Measurements from ENCODE around the gene EEPD1. TPM values are rescaled to one million over a fixed set of nuclear protein-coding genes. Genes with fewer than 3 reads are reported as not detected.

Gene EEPD1
- total and polyA plus RNA-seq, 5 donors from 2014 or later: 9.2 to 24.4 (median 11.1) TPM

DNA sequence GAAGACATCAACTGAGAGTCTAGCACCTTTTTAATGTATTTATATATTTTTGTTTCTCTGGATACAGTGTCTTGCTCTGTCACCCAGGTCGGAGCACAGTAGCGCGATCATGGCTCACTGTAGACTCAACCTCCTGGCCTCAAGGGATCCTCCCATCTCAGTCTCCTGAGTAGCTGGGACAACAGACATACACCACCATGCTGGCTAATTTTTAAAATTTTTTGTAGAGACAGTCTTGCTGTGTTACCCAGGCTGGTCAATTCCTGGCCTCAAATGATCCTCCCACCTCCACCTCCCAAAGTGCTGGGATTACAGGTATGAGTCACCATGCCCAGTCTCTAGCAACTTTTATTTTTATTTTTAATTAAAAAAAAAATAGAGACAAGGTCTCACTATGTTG, 185.2 kb downstream of the EEPD1 start:
- Histone ChIP-seq H3K27ac (ENCODE audit: insufficient read depth, low read length, poor library complexity, severe bottlenecking) (no peak overlapping the region), H3K27me3 (ENCODE audit: control insufficient read depth, insufficient read depth, low read length) (peaks cover 3% of the 10 kb centered on the region), H3K4me1 (ENCODE audit: control insufficient read depth, insufficient read depth, low read length, poor library complexity, severe bottlenecking) (no peaks in the 10 kb centered on the region), H3K9me3 (ENCODE audit: control insufficient read depth in 2 of 2, low read length in 2 of 2) (no peaks in the 10 kb centered on the region), H3K4me3 (ENCODE audit: low read depth, low read length) (no peak overlapping the region), H3K36me3 (ENCODE audit: control insufficient read depth, insufficient read depth, low read length) (no peaks in the 10 kb centered on the region)
- ATAC-seq (ENCODE audit: low read depth in 2 of 2) (no peak), DNase-seq (no peak)
- no peak overlapping the region for H3K27ac Mint-ChIP-seq
- H3K9me3 Mint-ChIP-seq: peaks cover 0 to 3% (median 0%) of the 10 kb centered on the region in 7 donors
- H3K36me3 Mint-ChIP-seq: no peaks in the 10 kb centered on the region
- no peak overlapping the region for H3K4me3 Mint-ChIP-seq
- H3K27me3 Mint-ChIP-seq: peaks cover 63% of the 10 kb centered on the region
- H3K4me1 Mint-ChIP-seq: peaks cover 0 to 2% (median 0%) of the 10 kb centered on the region in 4 donors

GRCh38 chr7:36343548-36343947, 190.5 kb downstream of the EEPD1 start:
- ATAC-seq (ENCODE audit: low read depth in 2 of 2): no peak

GRCh38 chr7:36344622-36345021, 191.6 kb downstream of the EEPD1 start:
- DNase-seq: no peak
- no peak overlapping the region for H3K4me3 Mint-ChIP-seq
- no peak overlapping the region for H3K27ac Mint-ChIP-seq
- Histone ChIP-seq H3K4me3 (ENCODE audit: low read depth, low read length) (no peak overlapping the region), H3K27ac (ENCODE audit: insufficient read depth, low read length, poor library complexity, severe bottlenecking) (no peak overlapping the region), H3K4me1 (ENCODE audit: control insufficient read depth, insufficient read depth, low read length, poor library complexity, severe bottlenecking) (no peaks in the 10 kb centered on the region), H3K36me3 (ENCODE audit: control insufficient read depth, insufficient read depth, low read length) (no peaks in the 10 kb centered on the region), H3K9me3 (ENCODE audit: control insufficient read depth in 2 of 2, low read length in 2 of 2) (no peaks in the 10 kb centered on the region), H3K27me3 (ENCODE audit: control insufficient read depth, insufficient read depth, low read length) (peaks cover 7% of the 10 kb centered on the region)
- no peaks in the 10 kb centered on the region for H3K36me3 Mint-ChIP-seq
- H3K27me3 Mint-ChIP-seq: peaks cover 64% of the 10 kb centered on the region
- H3K9me3 Mint-ChIP-seq: peaks cover 0 to 3% (median 0%) of the 10 kb centered on the region in 7 donors
- H3K4me1 Mint-ChIP-seq: no peaks in the 10 kb centered on the region
- ATAC-seq (ENCODE audit: low read depth in 2 of 2): no peak

More at GRCh38 chr7:36343548-36343947, 190.5 kb downstream of the EEPD1 start:
- no peak overlapping the region for H3K4me3 ChIP-seq (ENCODE audit: low read depth, low read length)
- Mint-ChIP-seq H3K4me1 (no peaks in the 10 kb centered on the region), H3K27me3 (peaks cover 70% of the 10 kb centered on the region), H3K36me3 (no peaks in the 10 kb centered on the region), H3K4me3 (no peak overlapping the region), H3K9me3 (peaks cover 0 to 3% (median 0%) of the 10 kb centered on the region in 7 donors), H3K27ac (no peak overlapping the region)
- DNase-seq: no peak
- H3K36me3 ChIP-seq (ENCODE audit: control insufficient read depth, insufficient read depth, low read length): no peaks in the 10 kb centered on the region
- H3K4me1 ChIP-seq (ENCODE audit: control insufficient read depth, insufficient read depth, low read length, poor library complexity, severe bottlenecking): no peaks in the 10 kb centered on the region
- H3K9me3 ChIP-seq (ENCODE audit: control insufficient read depth in 2 of 2, low read length in 2 of 2): no peaks in the 10 kb centered on the region
- H3K27ac ChIP-seq (ENCODE audit: insufficient read depth, low read length, poor library complexity, severe bottlenecking): no peak overlapping the region
- H3K27me3 ChIP-seq (ENCODE audit: control insufficient read depth, insufficient read depth, low read length): peaks cover 7% of the 10 kb centered on the region

- Mint-ChIP-seq H3K9me3 (peaks cover 0 to 2% (median 0%) of the 10 kb centered on the region in 7 donors), H3K27ac (no peak overlapping the region), H3K36me3 (no peaks in the 10 kb centered on the region), H3K4me3 (no peak overlapping the region), H3K27me3 (peaks cover 66% of the 10 kb centered on the region), H3K4me1 (no peaks in the 10 kb centered on the region)
- Histone ChIP-seq H3K9me3 (ENCODE audit: control insufficient read depth in 2 of 2, low read length in 2 of 2) (no peaks in the 10 kb centered on the region), H3K4me1 (ENCODE audit: control insufficient read depth, insufficient read depth, low read length, poor library complexity, severe bottlenecking) (no peaks in the 10 kb centered on the region), H3K27me3 (ENCODE audit: control insufficient read depth, insufficient read depth, low read length) (peaks cover 5% of the 10 kb centered on the region), H3K27ac (ENCODE audit: insufficient read depth, low read length, poor library complexity, severe bottlenecking) (no peak overlapping the region), H3K4me3 (ENCODE audit: low read depth, low read length) (no peak overlapping the region), H3K36me3 (ENCODE audit: control insufficient read depth, insufficient read depth, low read length) (no peaks in the 10 kb centered on the region)
- ATAC-seq (ENCODE audit: low read depth in 2 of 2) (no peak), DNase-seq (no peak)
Observed at GRCh38 chr7:36346260-36346831, 193.3 kb downstream of the EEPD1 start.

GRCh38 chr7:36348256-36348655, 195.2 kb downstream of the EEPD1 start:
- Mint-ChIP-seq H3K9me3 (peaks cover 0 to 2% (median 0%) of the 10 kb centered on the region in 7 donors), H3K4me1 (no peaks in the 10 kb centered on the region), H3K4me3 (no peak overlapping the region), H3K27me3 (peaks cover 63% of the 10 kb centered on the region), H3K27ac (no peak overlapping the region), H3K36me3 (no peaks in the 10 kb centered on the region)
- DNase-seq: no peak
- H3K36me3 ChIP-seq (ENCODE audit: control insufficient read depth, insufficient read depth, low read length): no peaks in the 10 kb centered on the region
- H3K27ac ChIP-seq (ENCODE audit: insufficient read depth, low read length, poor library complexity, severe bottlenecking): no peak overlapping the region
- H3K4me3 ChIP-seq (ENCODE audit: low read depth, low read length): no peak overlapping the region
- no peak for ATAC-seq (ENCODE audit: low read depth in 2 of 2)
- no peaks in the 10 kb centered on the region for H3K9me3 ChIP-seq (ENCODE audit: control insufficient read depth in 2 of 2, low read length in 2 of 2)
- no peaks in the 10 kb centered on the region for H3K4me1 ChIP-seq (ENCODE audit: control insufficient read depth, insufficient read depth, low read length, poor library complexity, severe bottlenecking)
- H3K27me3 ChIP-seq (ENCODE audit: control insufficient read depth, insufficient read depth, low read length): peaks cover 5% of the 10 kb centered on the region

- Histone ChIP-seq H3K27me3 (ENCODE audit: control insufficient read depth, insufficient read depth, low read length) (peaks cover 5% of the 10 kb centered on the region), H3K4me1 (ENCODE audit: control insufficient read depth, insufficient read depth, low read length, poor library complexity, severe bottlenecking) (no peaks in the 10 kb centered on the region), H3K9me3 (ENCODE audit: control insufficient read depth in 2 of 2, low read length in 2 of 2) (no peaks in the 10 kb centered on the region), H3K36me3 (ENCODE audit: control insufficient read depth, insufficient read depth, low read length) (no peaks in the 10 kb centered on the region), H3K27ac (ENCODE audit: insufficient read depth, low read length, poor library complexity, severe bottlenecking) (no peak overlapping the region), H3K4me3 (ENCODE audit: low read depth, low read length) (no peak overlapping the region)
- H3K36me3 Mint-ChIP-seq: no peaks in the 10 kb centered on the region
- DNase-seq (no peak), ATAC-seq (ENCODE audit: low read depth in 2 of 2) (no peak)
- no peaks in the 10 kb centered on the region for H3K4me1 Mint-ChIP-seq
- no peak overlapping the region for H3K4me3 Mint-ChIP-seq
- no peak overlapping the region for H3K27ac Mint-ChIP-seq
- H3K27me3 Mint-ChIP-seq: peaks cover 66% of the 10 kb centered on the region
- H3K9me3 Mint-ChIP-seq: peaks cover 0 to 2% (median 0%) of the 10 kb centered on the region in 7 donors
Observed at GRCh38 chr7:36348771-36349170, 195.7 kb downstream of the EEPD1 start.

DNA sequence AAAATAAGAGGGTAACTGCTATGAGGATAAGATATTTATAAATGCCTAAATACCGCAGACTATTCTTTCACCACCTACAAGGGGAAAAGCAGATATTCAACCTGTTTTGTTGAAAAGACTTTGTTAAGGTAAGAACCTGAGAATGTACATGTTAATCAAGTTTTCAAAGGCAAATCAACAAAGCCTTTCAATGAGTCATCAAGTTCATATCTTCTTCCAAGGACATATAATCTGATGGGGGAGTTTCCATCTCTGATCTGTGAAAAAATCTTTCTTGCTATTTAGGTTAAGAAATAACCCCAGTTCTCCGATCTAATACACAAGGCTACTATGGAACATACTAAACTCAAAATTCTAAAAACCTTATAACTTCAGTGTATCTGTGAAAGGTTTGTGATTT, 196.6 kb downstream of the EEPD1 start:
- Histone ChIP-seq H3K27me3 (ENCODE audit: control insufficient read depth, insufficient read depth, low read length) (peaks cover 5% of the 10 kb centered on the region), H3K4me1 (ENCODE audit: control insufficient read depth, insufficient read depth, low read length, poor library complexity, severe bottlenecking) (no peaks in the 10 kb centered on the region), H3K36me3 (ENCODE audit: control insufficient read depth, insufficient read depth, low read length) (no peaks in the 10 kb centered on the region), H3K4me3 (ENCODE audit: low read depth, low read length) (no peak overlapping the region), H3K27ac (ENCODE audit: insufficient read depth, low read length, poor library complexity, severe bottlenecking) (no peak overlapping the region), H3K9me3 (ENCODE audit: control insufficient read depth in 2 of 2, low read length in 2 of 2) (no peaks in the 10 kb centered on the region)
- ATAC-seq (ENCODE audit: low read depth in 2 of 2): no peak
- H3K4me3 Mint-ChIP-seq: no peak overlapping the region
- peaks cover 74% of the 10 kb centered on the region for H3K27me3 Mint-ChIP-seq
- DNase-seq: no peak
- H3K27ac Mint-ChIP-seq: no peak overlapping the region
- no peaks in the 10 kb centered on the region for H3K4me1 Mint-ChIP-seq
- no peaks in the 10 kb centered on the region for H3K36me3 Mint-ChIP-seq
- peaks cover 0 to 2% (median 0%) of the 10 kb centered on the region in 7 donors for H3K9me3 Mint-ChIP-seq
